Measurements from ENCODE around the gene CTNNA2. TPM values are rescaled to one million over a fixed set of nuclear protein-coding genes. Genes with fewer than 3 reads are reported as not detected.

Gene CTNNA2
- polyA plus RNA-seq (2013, experiment 1 of 2): 24.4 TPM
- 24.4 TPM for polyA plus RNA-seq (2013, experiment 2 of 2)

GRCh38 chr2:79512442-79513401 lies at the start of gene CTNNA2:
Gene CTNNA2, plus strand, starts transcription at chr2:79513051.
- Histone ChIP-seq H3K4ac (ENCODE audit: low read length) (no peak within 1 kb of the TSS), H4K91ac (ENCODE audit: low read depth, low read length, poor library complexity) (no peak within 1 kb of the TSS), H3K4me3 (ENCODE audit: low read length in 2 of 2) (peak within 1 kb of the TSS; percentile 55 to 78), H2AK5ac (ENCODE audit: low read depth, low read length) (no peak within 1 kb of the TSS), H3K79me1 (ENCODE audit: low read depth, low read length) (no peaks in the 10 kb centered on the region), H2BK12ac (ENCODE audit: low read length) (no peak within 1 kb of the TSS), H3K27me3 (ENCODE audit: control insufficient read depth in 3 of 3, insufficient read depth in 3 of 3, low read depth in 1 of 3, low read length in 3 of 3) (peaks cover 0 to 17% (median 0%) of the 10 kb centered on the region in 3 experiments), H3K4me1 (ENCODE audit: control insufficient read depth in 2 of 2, insufficient read depth in 1 of 2, low read depth in 1 of 2, low read length in 2 of 2) (peaks cover 0 to 11% of the 10 kb centered on the region in 2 donors), H3K9ac (ENCODE audit: low read depth, low read length, poor library complexity) (peak within 1 kb of the TSS; percentile 82), H2BK15ac (ENCODE audit: low read length) (no peak within 1 kb of the TSS), H2BK120ac (ENCODE audit: low read depth, low read length) (no peak within 1 kb of the TSS), H3K18ac (ENCODE audit: low read length) (peak within 1 kb of the TSS; percentile 93), H3K36me3 (replicated peaks in 1 of 2; ENCODE audit: control insufficient read depth in 2 of 2, insufficient read depth in 2 of 2, low read length in 2 of 2) (no peaks in the 10 kb centered on the region), H3K23ac (ENCODE audit: low read depth, low read length, poor library complexity) (no peak within 1 kb of the TSS), H3K14ac (ENCODE audit: low read length) (no peak within 1 kb of the TSS), H2BK5ac (ENCODE audit: low read length) (peak within 1 kb of the TSS; percentile 16), H3K9me3 (replicated peaks in 1 of 2; ENCODE audit: control insufficient read depth in 2 of 2, insufficient read depth in 1 of 2, low read depth in 1 of 2, low read length in 2 of 2) (no peaks in the 10 kb centered on the region), H2AFZ (ENCODE audit: low read length) (peak within 1 kb of the TSS; percentile 94), H4K8ac (ENCODE audit: low read depth, low read length) (no peak within 1 kb of the TSS), H3K27ac (replicated peaks; ENCODE audit: low read length) (peak within 1 kb of the TSS; percentile 89), H3K4me2 (ENCODE audit: insufficient read depth, low read length, poor library complexity, severe bottlenecking) (peak within 1 kb of the TSS; percentile 91)
- WGBS, 2 donors (ENCODE audit: extremely low coverage in 2 of 2, insufficient read length in 2 of 2, insufficient replicate concordance in 1 of 2): no CpG with 5 or more reads among the region's 87 CpGs
- DNase-seq (ENCODE audit: low spot score): peak; percentile 95

DNA sequence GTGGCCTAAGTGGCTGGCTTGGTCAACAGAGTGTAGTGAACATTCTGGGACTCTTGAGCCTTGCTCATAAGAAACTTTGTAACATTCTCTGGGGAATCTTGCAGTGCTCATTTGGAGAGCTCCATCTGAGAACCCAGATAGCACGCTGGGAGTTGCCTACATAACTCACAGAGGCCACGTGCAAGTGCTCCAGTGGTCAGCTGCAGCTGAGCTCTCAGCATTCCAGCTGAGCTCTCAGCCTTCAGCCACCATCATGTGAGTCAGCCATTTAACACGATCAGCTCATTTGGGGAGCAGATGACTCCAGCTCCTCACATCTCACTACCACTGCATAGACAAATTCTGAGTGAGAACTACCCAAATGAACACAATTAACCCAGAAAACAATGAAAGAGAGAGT lies 25.5 kb upstream of the CTNNA2 start:
- Histone ChIP-seq H3K14ac (ENCODE audit: low read length) (no peak overlapping the region), H3K36me3 (replicated peaks in 1 of 2; ENCODE audit: control insufficient read depth in 2 of 2, insufficient read depth in 2 of 2, low read length in 2 of 2) (no peaks in the 10 kb centered on the region), H3K4me2 (ENCODE audit: insufficient read depth, low read length, poor library complexity, severe bottlenecking) (no peak overlapping the region), H2AFZ (ENCODE audit: low read length) (no peak overlapping the region), H2AK5ac (ENCODE audit: low read depth, low read length) (no peak overlapping the region), H2BK120ac (ENCODE audit: low read depth, low read length) (no peak overlapping the region), H2BK5ac (ENCODE audit: low read length) (no peak overlapping the region), H4K8ac (ENCODE audit: low read depth, low read length) (no peak overlapping the region), H3K27ac (replicated peaks; ENCODE audit: low read length) (no peak overlapping the region), H3K27me3 (ENCODE audit: control insufficient read depth in 3 of 3, insufficient read depth in 3 of 3, low read depth in 1 of 3, low read length in 3 of 3) (no peaks in the 10 kb centered on the region), H3K4me1 (ENCODE audit: control insufficient read depth in 2 of 2, insufficient read depth in 1 of 2, low read depth in 1 of 2, low read length in 2 of 2) (no peaks in the 10 kb centered on the region), H3K9me3 (replicated peaks in 1 of 2; ENCODE audit: control insufficient read depth in 2 of 2, insufficient read depth in 1 of 2, low read depth in 1 of 2, low read length in 2 of 2) (no peaks in the 10 kb centered on the region), H4K91ac (ENCODE audit: low read depth, low read length, poor library complexity) (no peak overlapping the region), H3K9ac (ENCODE audit: low read depth, low read length, poor library complexity) (no peak overlapping the region), H3K4me3 (ENCODE audit: low read length in 2 of 2) (no peak overlapping the region), H2BK15ac (ENCODE audit: low read length) (no peak overlapping the region), H3K4ac (ENCODE audit: low read length) (no peak overlapping the region), H2BK12ac (ENCODE audit: low read length) (no peak overlapping the region), H3K79me1 (ENCODE audit: low read depth, low read length) (no peaks in the 10 kb centered on the region), H3K18ac (ENCODE audit: low read length) (no peak overlapping the region), H3K23ac (ENCODE audit: low read depth, low read length, poor library complexity) (no peak overlapping the region)
- DNase-seq (ENCODE audit: low spot score): no peak
- WGBS, 2 donors (ENCODE audit: extremely low coverage in 2 of 2, insufficient read length in 2 of 2, insufficient replicate concordance in 1 of 2): no CpG with 5 or more reads among the region's 3 CpGs

GRCh38 chr2:79511320-79511951 lies 1.4 kb upstream of the CTNNA2 start:
- no CpG with 5 or more reads among the region's 16 CpGs for WGBS, 2 donors (ENCODE audit: extremely low coverage in 2 of 2, insufficient read length in 2 of 2, insufficient replicate concordance in 1 of 2)
- H2AFZ ChIP-seq (ENCODE audit: low read length): no peak overlapping the region
- no peak overlapping the region for H3K14ac ChIP-seq (ENCODE audit: low read length)
- peaks cover 0 to 10% of the 10 kb centered on the region in 2 donors for H3K4me1 ChIP-seq (ENCODE audit: control insufficient read depth in 2 of 2, insufficient read depth in 1 of 2, low read depth in 1 of 2, low read length in 2 of 2)
- H4K8ac ChIP-seq (ENCODE audit: low read depth, low read length): no peak overlapping the region
- no peak overlapping the region for H3K27ac ChIP-seq (replicated peaks; ENCODE audit: low read length)
- H3K4me3 ChIP-seq (ENCODE audit: low read length in 2 of 2): no peak overlapping the region
- no peak overlapping the region for H2BK120ac ChIP-seq (ENCODE audit: low read depth, low read length)
- H3K4ac ChIP-seq (ENCODE audit: low read length): no peak overlapping the region
- H3K79me1 ChIP-seq (ENCODE audit: low read depth, low read length): no peaks in the 10 kb centered on the region
- H3K18ac ChIP-seq (ENCODE audit: low read length): no peak overlapping the region
- H3K36me3 ChIP-seq (replicated peaks in 1 of 2; ENCODE audit: control insufficient read depth in 2 of 2, insufficient read depth in 2 of 2, low read length in 2 of 2): no peaks in the 10 kb centered on the region
- H2AK5ac ChIP-seq (ENCODE audit: low read depth, low read length): no peak overlapping the region
- no peaks in the 10 kb centered on the region for H3K9me3 ChIP-seq (replicated peaks in 1 of 2; ENCODE audit: control insufficient read depth in 2 of 2, insufficient read depth in 1 of 2, low read depth in 1 of 2, low read length in 2 of 2)
- no peak overlapping the region for H3K23ac ChIP-seq (ENCODE audit: low read depth, low read length, poor library complexity)
- peaks cover 0 to 17% (median 0%) of the 10 kb centered on the region in 3 experiments for H3K27me3 ChIP-seq (ENCODE audit: control insufficient read depth in 3 of 3, insufficient read depth in 3 of 3, low read depth in 1 of 3, low read length in 3 of 3)
- DNase-seq (ENCODE audit: low spot score): peak; percentile 87
- no peak overlapping the region for H2BK15ac ChIP-seq (ENCODE audit: low read length)
- no peak overlapping the region for H3K9ac ChIP-seq (ENCODE audit: low read depth, low read length, poor library complexity)
- no peak overlapping the region for H2BK5ac ChIP-seq (ENCODE audit: low read length)
- H4K91ac ChIP-seq (ENCODE audit: low read depth, low read length, poor library complexity): no peak overlapping the region
- H2BK12ac ChIP-seq (ENCODE audit: low read length): no peak overlapping the region
- H3K4me2 ChIP-seq (ENCODE audit: insufficient read depth, low read length, poor library complexity, severe bottlenecking): no peak overlapping the region

DNA sequence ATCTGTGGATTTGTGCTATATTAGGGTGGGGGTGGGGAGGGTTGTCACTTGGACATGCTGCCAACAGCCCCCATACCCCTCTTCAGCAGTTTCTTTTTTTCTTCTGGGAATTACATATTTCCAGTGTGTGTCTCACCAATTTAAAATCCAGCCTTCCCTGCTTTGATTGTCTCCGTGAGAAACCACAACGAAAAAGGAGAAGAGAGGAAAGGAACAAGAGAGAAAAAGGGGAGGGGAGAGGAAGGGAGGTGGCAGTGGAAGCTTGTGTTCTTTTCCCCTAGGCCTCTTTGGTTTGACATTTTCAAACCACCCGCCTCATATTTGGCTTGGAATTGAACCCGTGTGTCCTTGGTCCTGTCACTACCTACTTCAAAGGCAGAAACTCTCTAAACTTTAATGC lies 860 bp downstream of the CTNNA2 start:
- Histone ChIP-seq H2BK5ac (ENCODE audit: low read length) (peak overlapping the region; percentile 16), H3K36me3 (replicated peaks in 1 of 2; ENCODE audit: control insufficient read depth in 2 of 2, insufficient read depth in 2 of 2, low read length in 2 of 2) (no peaks in the 10 kb centered on the region), H3K4ac (ENCODE audit: low read length) (no peak overlapping the region), H3K4me2 (ENCODE audit: insufficient read depth, low read length, poor library complexity, severe bottlenecking) (peak overlapping the region; percentile 91), H3K9ac (ENCODE audit: low read depth, low read length, poor library complexity) (no peak overlapping the region), H3K14ac (ENCODE audit: low read length) (no peak overlapping the region), H2BK12ac (ENCODE audit: low read length) (no peak overlapping the region), H4K91ac (ENCODE audit: low read depth, low read length, poor library complexity) (no peak overlapping the region), H4K8ac (ENCODE audit: low read depth, low read length) (no peak overlapping the region), H3K4me3 (ENCODE audit: low read length in 2 of 2) (peak overlapping the region in 1 of 2 donors; percentile 78), H3K18ac (ENCODE audit: low read length) (no peak overlapping the region), H2BK120ac (ENCODE audit: low read depth, low read length) (no peak overlapping the region), H2AK5ac (ENCODE audit: low read depth, low read length) (no peak overlapping the region), H3K4me1 (ENCODE audit: control insufficient read depth in 2 of 2, insufficient read depth in 1 of 2, low read depth in 1 of 2, low read length in 2 of 2) (peaks cover 0 to 11% of the 10 kb centered on the region in 2 donors), H3K79me1 (ENCODE audit: low read depth, low read length) (no peaks in the 10 kb centered on the region), H2AFZ (ENCODE audit: low read length) (no peak overlapping the region), H2BK15ac (ENCODE audit: low read length) (no peak overlapping the region), H3K27ac (replicated peaks; ENCODE audit: low read length) (no peak overlapping the region), H3K9me3 (replicated peaks in 1 of 2; ENCODE audit: control insufficient read depth in 2 of 2, insufficient read depth in 1 of 2, low read depth in 1 of 2, low read length in 2 of 2) (no peaks in the 10 kb centered on the region), H3K23ac (ENCODE audit: low read depth, low read length, poor library complexity) (no peak overlapping the region), H3K27me3 (ENCODE audit: control insufficient read depth in 3 of 3, insufficient read depth in 3 of 3, low read depth in 1 of 3, low read length in 3 of 3) (peaks cover 0 to 17% (median 0%) of the 10 kb centered on the region in 3 experiments)
- no CpG with 5 or more reads among the region's 4 CpGs for WGBS, 2 donors (ENCODE audit: extremely low coverage in 2 of 2, insufficient read length in 2 of 2, insufficient replicate concordance in 1 of 2)
- DNase-seq (ENCODE audit: low spot score): no peak
